GM10266 (cell line): ENCODE results near the gene POU6F2.

ENCODE experiments used
- DNase-seq: peaks from one replicate; pipeline ENCODE4 v3.0.0; 2012; ENCODE audit errors: extremely low spot score
- TF ChIP-seq, protein P1 (sequence below): IDR thresholded peaks from 2 replicates; pipeline ENCODE4 v1.5.1; 2012; ENCODE audit warnings: mild to moderate bottlenecking, low read depth; ENCODE audit not compliant: control insufficient read depth, insufficient read depth; ENCODE audit errors: missing control alignments

POU6F2 gene

DNA sequence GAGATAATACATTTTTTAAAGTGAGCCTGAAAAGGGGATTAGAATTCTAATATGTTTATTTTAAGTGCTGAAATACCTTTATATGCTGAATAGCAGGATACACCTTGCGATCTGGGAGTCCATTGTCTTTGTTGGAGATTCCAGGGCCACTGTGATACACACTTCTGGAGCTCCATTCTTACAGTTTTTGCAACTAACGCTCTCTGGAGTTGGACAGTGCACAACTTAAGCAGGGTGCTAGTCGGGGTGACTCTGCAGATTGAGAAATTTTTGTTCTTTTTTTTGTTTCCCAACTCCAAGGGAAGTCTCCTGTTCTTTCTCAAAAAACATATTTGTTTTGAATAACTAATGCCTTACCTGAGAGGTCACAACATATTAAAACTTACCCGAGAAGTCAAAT, 23.7 kb upstream of the POU6F2 start:
- DNase-seq = no peak
- TF ChIP-seq, protein P1, sequence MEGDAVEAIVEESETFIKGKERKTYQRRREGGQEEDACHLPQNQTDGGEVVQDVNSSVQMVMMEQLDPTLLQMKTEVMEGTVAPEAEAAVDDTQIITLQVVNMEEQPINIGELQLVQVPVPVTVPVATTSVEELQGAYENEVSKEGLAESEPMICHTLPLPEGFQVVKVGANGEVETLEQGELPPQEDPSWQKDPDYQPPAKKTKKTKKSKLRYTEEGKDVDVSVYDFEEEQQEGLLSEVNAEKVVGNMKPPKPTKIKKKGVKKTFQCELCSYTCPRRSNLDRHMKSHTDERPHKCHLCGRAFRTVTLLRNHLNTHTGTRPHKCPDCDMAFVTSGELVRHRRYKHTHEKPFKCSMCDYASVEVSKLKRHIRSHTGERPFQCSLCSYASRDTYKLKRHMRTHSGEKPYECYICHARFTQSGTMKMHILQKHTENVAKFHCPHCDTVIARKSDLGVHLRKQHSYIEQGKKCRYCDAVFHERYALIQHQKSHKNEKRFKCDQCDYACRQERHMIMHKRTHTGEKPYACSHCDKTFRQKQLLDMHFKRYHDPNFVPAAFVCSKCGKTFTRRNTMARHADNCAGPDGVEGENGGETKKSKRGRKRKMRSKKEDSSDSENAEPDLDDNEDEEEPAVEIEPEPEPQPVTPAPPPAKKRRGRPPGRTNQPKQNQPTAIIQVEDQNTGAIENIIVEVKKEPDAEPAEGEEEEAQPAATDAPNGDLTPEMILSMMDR = no peak

DNA sequence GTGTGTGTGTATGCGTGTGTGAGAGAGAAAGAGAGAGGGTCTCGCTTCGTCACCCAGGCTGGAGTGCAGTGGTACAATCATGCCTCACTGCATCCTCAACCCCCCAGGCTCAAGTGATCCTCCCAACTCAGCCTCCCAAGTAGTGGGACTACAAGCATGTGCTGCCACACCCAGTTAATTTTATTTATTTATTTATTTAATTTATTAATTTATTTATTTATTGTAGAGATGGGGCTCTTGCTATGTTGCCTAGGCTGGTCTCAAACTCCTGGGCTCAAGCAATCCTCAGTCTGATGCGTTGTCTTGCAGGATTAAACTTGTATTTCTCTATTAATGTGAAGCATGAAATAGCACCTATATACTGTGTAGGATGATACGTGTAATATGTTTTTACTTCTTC, 21.8 kb upstream of the POU6F2 start:
- TF ChIP-seq, protein P1 = no peak
- DNase-seq = no peak

GRCh38 chr7:38962028-38962427, 15.7 kb upstream of the POU6F2 start:
- no peak for DNase-seq
- TF ChIP-seq, protein P1 = no peak

- DNase-seq = no peak
- TF ChIP-seq, protein P1 = no peak
Measured at GRCh38 chr7:38964921-38965320, 12.8 kb upstream of the POU6F2 start.

GRCh38 chr7:38973760-38974159, 3.9 kb upstream of the POU6F2 start:
- DNase-seq = no peak
- TF ChIP-seq, protein P1 = no peak

DNA sequence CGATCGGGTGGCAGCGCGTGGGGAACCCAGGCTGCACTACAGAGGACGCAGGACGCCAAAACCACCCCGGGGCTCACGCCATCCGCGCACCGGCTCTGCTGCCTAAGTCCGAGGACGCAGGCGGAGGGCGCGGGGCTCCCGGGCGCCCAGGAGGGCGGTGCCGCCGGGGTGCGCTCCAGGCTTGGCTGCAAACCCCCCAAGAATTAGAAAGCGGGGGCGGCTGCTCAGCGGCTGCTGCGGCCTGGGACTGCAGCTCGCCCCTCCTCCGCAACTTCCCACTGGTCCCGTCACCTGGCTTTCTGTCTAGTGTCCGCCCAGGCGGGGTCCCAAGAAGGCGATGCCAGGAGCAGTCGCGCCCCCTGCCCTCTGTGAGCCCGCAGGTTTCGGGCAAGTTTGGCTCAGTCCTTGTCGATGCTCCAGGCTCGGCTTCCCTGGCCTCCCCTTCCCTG, 1.7 kb upstream of the POU6F2 start:
- no peak for DNase-seq
- TF ChIP-seq, protein P1 = no peak

- TF ChIP-seq, protein P1 = no peak
- DNase-seq = no peak
Measured at GRCh38 chr7:38978491-38978890, 782 bp downstream of the POU6F2 start.
